Esophagus muscularis mucosa (tissue), 4 donors: ENCODE measurements around the gene FBXW4. TPM values are rescaled to one million over a fixed set of nuclear protein-coding genes. Genes with fewer than 3 reads are reported as not detected.

ENCODE experiments used
- DNase-seq: peaks from one replicate; pipeline ENCODE4 v3.0.0-alpha.2; 2017; ENCODE audit errors: extremely low spot score
- H3K27ac ChIP-seq, 4 donors: fragments of 200-600 bp; sonication (generic); replicated peaks in 1 of 4; 1 replicate in 3 of 4; 2 replicates in 1 of 4; pipeline ENCODE4 v1.5.1; 2016 to 2019; ENCODE audit warnings: mild to moderate bottlenecking in 1 of 4
- H3K27me3 ChIP-seq, 4 donors: fragments of 200-600 bp; sonication (generic); one replicate each; pipeline versions ENCODE4 v1.5.1 to v1.6.0; 2016 to 2019
- H3K36me3 ChIP-seq, 4 donors: fragments of 200-600 bp; sonication (generic); one replicate each; pipeline ENCODE4 v1.5.1; 2016 to 2019
- H3K4me1 ChIP-seq, 4 donors: fragments of 200-600 bp; sonication (generic); one replicate each; pipeline ENCODE4 v1.5.1; 2016 to 2019
- H3K4me3 ChIP-seq, 4 donors: fragments of 200-600 bp; sonication (generic); 1 replicate in 2 of 4; 2 replicates in 2 of 4; pipeline ENCODE4 v1.5.1; 2016 to 2019; ENCODE audit warnings: mild to moderate bottlenecking in 4 of 4, moderate library complexity in 1 of 4
- H3K9me3 ChIP-seq, 4 donors: fragments of 200-600 bp; sonication (generic); 1 replicate in 3 of 4; 2 replicates in 1 of 4; pipeline ENCODE4 v1.5.1; 2016 to 2019
- CTCF ChIP-seq, 3 experiments: fragments of 200-600 bp in 2 of 3; fragments of 450-650 bp in 1 of 3; sonication (generic) in 2 of 3; IDR thresholded peaks; one replicate each; pipeline ENCODE4 v1.5.1; 2017 to 2019; ENCODE audit warnings: antibody characterized with exemption in 3 of 3, mild to moderate bottlenecking in 2 of 3, moderate library complexity in 1 of 3
- EP300 ChIP-seq: sonication (generic); formaldehyde crosslinking; IDR thresholded peaks from one replicate; pipeline ENCODE4 v1.6.1; 2017; ENCODE audit warnings: antibody characterized with exemption
- POLR2A ChIP-seq: fragments of 450-650 bp; IDR thresholded peaks from one replicate; pipeline ENCODE4 v1.6.1; 2017; ENCODE audit warnings: antibody characterized with exemption, moderate library complexity, mild to moderate bottlenecking, low read depth
- POLR2AphosphoS5 ChIP-seq, 2 donors: sonication (generic); formaldehyde crosslinking; IDR thresholded peaks; one replicate each; pipeline ENCODE4 v1.6.1; 2017; ENCODE audit warnings: antibody characterized with exemption in 2 of 2
- WGBS: methylation state at CpG from one replicate; pipeline ENCODE4 v1.1.5; 2018; 5-methylcytosine and 5-hydroxymethylcytosine counted together
- intact Hi-C: fragments of 100-400 bp; cut with DNase I; formaldehyde crosslinking; loops from one replicate; pipeline ENCODE4 v1.15.1; 2023
- total RNA-seq, 4 donors: library from RNA; depleted of rRNA; stranded (reverse); fragments of >200 nt; gene quantifications; one replicate each; pipeline versions ENCODE4 v1.1.0 to v1.2.1, GENCODE V29; 2016

FBXW4 gene, protein sequence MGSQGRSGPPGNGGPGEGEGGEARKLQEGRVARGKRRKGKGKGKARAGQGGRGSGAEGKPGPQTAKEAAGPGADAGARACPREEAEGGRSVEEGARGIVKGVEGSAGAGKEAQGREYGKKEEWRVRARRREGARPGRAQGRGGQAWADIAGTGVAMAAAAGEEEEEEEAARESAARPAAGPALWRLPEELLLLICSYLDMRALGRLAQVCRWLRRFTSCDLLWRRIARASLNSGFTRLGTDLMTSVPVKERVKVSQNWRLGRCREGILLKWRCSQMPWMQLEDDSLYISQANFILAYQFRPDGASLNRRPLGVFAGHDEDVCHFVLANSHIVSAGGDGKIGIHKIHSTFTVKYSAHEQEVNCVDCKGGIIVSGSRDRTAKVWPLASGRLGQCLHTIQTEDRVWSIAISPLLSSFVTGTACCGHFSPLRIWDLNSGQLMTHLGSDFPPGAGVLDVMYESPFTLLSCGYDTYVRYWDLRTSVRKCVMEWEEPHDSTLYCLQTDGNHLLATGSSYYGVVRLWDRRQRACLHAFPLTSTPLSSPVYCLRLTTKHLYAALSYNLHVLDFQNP
- total RNA-seq: 100 to 1,000 TPM; 101 to 168 (median 115) TPM

DNA sequence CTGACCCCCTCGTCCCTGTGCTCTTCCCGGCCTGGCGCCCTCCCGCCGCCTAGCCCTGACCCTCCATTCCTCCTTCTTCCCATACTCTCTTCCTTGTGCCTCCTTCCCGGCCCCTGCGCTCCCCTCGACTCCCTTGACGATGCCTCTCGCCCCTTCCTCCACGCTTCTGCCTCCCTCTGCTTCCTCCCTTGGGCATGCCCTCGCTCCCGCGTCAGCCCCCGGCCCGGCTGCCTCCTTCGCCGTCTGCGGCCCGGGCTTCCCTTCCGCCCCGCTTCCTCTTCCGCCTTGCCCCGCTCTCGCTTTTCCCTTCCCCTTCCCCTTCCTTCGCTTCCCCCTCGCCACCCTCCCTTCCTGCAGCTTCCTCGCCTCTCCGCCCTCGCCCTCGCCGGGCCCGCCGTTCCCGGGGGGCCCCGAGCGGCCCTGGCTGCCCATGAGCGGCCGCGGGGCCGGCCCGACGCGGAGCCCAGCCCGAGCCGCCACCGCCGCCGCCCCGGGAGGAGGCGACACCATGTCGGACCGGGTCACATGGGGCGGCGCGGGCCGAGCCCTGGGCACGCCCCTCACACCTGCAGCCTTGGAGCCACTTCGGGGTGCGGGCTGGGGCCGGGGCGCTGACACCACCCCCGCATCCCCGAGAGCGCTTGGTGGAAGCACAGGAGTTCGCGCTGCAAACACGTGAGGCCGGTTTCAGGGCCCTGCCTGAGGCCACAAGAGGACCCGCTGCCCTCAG lies at the start of gene FBXW4:
TSS of gene FBXW4 (minus strand) at position 497 of the 730 bp plus-strand sequence. CDS start at position 432, 65 bp downstream.
- TF ChIP-seq POLR2A (no peak), CTCF (IDR thresholded peaks at IDR 0.05) (no peak), POLR2AphosphoS5 (IDR thresholded peaks at IDR 0.05) (no peak), EP300 (no peak)
- 3% methylated on average over 37 of the region's 70 CpGs for WGBS
- Histone ChIP-seq H3K4me3 (peak within 1 kb of the TSS; percentile 67 to 91 (median 88)), H3K27me3 (no peaks in the 10 kb centered on the region), H3K9me3 (no peaks in the 10 kb centered on the region), H3K27ac (peak within 1 kb of the TSS; percentile 93 to 99 (median 98)), H3K36me3 (peaks cover 0 to 6% (median 0%) of the 10 kb centered on the region in 4 donors), H3K4me1 (peaks cover 37 to 48% (median 44%) of the 10 kb centered on the region in 4 donors)
- DNase-seq: no peak
- intact Hi-C loops: no loop called here

DNA sequence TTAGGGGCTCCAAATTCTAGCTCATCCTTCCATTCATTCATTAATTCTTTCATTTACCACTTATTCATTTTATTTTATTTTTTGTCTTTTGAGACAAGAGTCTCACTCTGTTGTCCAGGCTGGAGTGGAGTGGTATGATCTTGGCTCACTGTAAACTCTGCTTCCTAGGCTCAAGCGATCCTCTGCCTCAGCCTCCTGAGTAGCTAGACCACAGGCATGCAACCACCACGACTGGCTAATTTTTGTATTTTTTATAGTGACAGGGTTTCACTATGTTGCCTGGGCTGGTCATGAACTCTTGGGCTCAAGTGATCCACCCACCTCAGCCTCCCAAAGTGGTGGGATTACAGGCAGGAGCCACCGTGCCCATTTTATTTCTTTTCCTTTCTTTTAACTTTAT lies 49.3 kb upstream of the FBXW4 start:
- no peaks in the 10 kb centered on the region for H3K4me1 ChIP-seq
- intact Hi-C loops: no loop called here

DNA sequence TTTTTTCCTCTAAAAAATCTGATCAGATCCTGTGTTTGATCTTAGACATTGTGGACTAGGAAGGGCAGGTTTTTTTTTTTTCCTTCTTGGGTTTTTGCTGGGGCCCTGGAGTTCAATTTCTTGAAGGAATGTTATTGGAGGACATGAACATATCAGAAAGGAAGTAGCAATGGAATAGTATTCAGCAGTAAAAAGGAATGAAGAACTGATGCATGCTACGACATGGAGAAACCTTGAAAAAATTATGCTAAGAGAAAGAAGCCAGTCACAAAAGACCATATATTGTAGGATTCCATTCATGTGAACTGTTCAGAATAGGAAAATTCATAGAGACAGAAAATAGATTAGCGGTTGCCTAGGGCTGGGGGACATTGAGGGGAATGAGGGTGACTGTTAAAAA lies 47.0 kb upstream of the FBXW4 start:
- no peak for TF ChIP-seq POLR2A
- TF ChIP-seq POLR2AphosphoS5 (IDR thresholded peaks at IDR 0.05): no peak
- TF ChIP-seq CTCF (IDR thresholded peaks at IDR 0.05): no peak
- TF ChIP-seq EP300: no peak
- WGBS: 50% methylated on average over 2 of the region's 2 CpGs
- Histone ChIP-seq H3K36me3 (no peaks in the 10 kb centered on the region), H3K9me3 (no peaks in the 10 kb centered on the region), H3K27me3 (peaks cover 0 to 45% (median 0%) of the 10 kb centered on the region in 4 donors), H3K4me1 (no peaks in the 10 kb centered on the region), H3K27ac (no peak overlapping the region), H3K4me3 (no peak overlapping the region)
- no peak for DNase-seq
- intact Hi-C loops: no loop called here

More for the DNA sequence above, 49.3 kb upstream of the FBXW4 start:
- no peak overlapping the region for H3K27ac ChIP-seq
- no peaks in the 10 kb centered on the region for H3K9me3 ChIP-seq
- no peaks in the 10 kb centered on the region for H3K36me3 ChIP-seq
- no peak for DNase-seq
- 84% methylated on average over 3 of the region's 3 CpGs for WGBS
- TF ChIP-seq POLR2A: no peak
- TF ChIP-seq EP300: no peak
- no peak for TF ChIP-seq POLR2AphosphoS5 (IDR thresholded peaks at IDR 0.05)
- H3K27me3 ChIP-seq: peaks cover 0 to 22% (median 0%) of the 10 kb centered on the region in 4 donors
- H3K4me3 ChIP-seq: no peak overlapping the region

DNA sequence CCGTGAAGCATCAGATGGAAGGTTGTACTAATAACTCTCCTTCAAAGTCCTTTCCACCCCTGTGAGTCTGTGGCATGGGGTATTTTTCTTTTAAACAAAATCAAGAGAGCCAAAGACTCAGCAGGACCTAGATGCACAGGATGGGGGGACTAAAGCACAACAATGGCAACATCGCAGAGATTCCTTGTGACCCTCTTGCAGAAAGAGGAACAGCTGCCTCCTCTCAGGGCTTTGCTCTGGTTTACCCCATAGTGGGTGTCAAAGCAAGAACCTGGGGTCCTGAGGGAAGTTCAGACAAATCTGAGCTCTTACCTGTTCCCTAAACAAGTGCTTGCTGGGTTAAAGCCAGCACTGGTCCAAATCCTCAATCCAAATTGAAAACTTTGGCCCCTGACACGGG lies 41.7 kb upstream of the FBXW4 start:
- Histone ChIP-seq H3K4me3 (no peak overlapping the region), H3K27me3 (peaks cover 0 to 62% (median 0%) of the 10 kb centered on the region in 4 donors), H3K27ac (no peak overlapping the region), H3K4me1 (no peaks in the 10 kb centered on the region), H3K9me3 (no peaks in the 10 kb centered on the region), H3K36me3 (no peaks in the 10 kb centered on the region)
- no peak for DNase-seq
- WGBS: 58% methylated on average over 3 of the region's 3 CpGs
- intact Hi-C loops: no loop called here
- no peak for TF ChIP-seq CTCF (IDR thresholded peaks at IDR 0.05)
- no peak for TF ChIP-seq EP300
- TF ChIP-seq POLR2AphosphoS5 (IDR thresholded peaks at IDR 0.05): no peak

DNA sequence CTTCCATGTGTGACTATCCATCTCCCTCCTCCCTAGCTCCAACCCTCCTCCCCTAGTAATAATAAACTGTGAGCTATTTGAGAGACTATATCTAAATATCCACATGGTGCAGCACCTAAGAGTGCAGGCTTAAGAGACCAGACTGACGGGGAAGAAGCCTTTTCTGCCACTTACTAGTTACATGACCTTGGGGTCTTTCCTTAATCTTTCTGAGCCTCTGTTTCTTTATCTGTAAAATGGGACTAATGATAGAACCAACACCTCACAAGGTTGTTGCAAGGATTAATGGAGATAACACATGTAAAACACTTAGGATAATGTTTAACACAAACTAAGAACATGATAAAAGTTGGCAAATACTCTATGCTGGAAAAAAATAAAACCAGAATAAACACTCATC lies 37.1 kb upstream of the FBXW4 start:
- intact Hi-C loops: no loop called here

More for the DNA sequence above, 37.1 kb upstream of the FBXW4 start:
- Histone ChIP-seq H3K27me3 (peaks cover 0 to 29% (median 0%) of the 10 kb centered on the region in 4 donors), H3K27ac (no peak overlapping the region), H3K4me3 (no peak overlapping the region), H3K9me3 (no peaks in the 10 kb centered on the region), H3K36me3 (no peaks in the 10 kb centered on the region), H3K4me1 (no peaks in the 10 kb centered on the region)
- DNase-seq: no peak
- 42% methylated on average over 1 of the region's 1 CpG for WGBS
- TF ChIP-seq POLR2A (no peak), CTCF (IDR thresholded peaks at IDR 0.05) (no peak), POLR2AphosphoS5 (IDR thresholded peaks at IDR 0.05) (no peak), EP300 (no peak)
